CD8-positive, alpha-beta memory T cell (primary cell): ENCODE data around the gene TMEM128. TPM values are rescaled to one million over a fixed set of nuclear protein-coding genes. Genes with fewer than 3 reads are reported as not detected.
"Not testable (repeated sequence)": the region's sequence is repeated elsewhere in the genome, so short reads cannot be mapped to it uniquely, and the experiment has no call there.

Experiments
- CTCF ChIA-PET: fragments of 350-600 bp; sonication (Branson Sonifier 250); formaldehyde crosslinking; loops from one replicate; lab custom pipeline; 2021; ENCODE audit warnings: antibody characterized with exemption; lab: Charles Lee
- POLR2A ChIA-PET: fragments of 350-600 bp; sonication (Branson Sonifier 250); formaldehyde crosslinking; loops from one replicate; lab custom pipeline; 2021; ENCODE audit warnings: antibody characterized with exemption; lab: Charles Lee
- DNase-seq, 5 donors: peaks; one replicate each; pipeline versions ENCODE4 v3.0.0 to v3.0.0-alpha.2; 2020 to 2022; ENCODE audit warnings: mixed read lengths in 1 of 5
- H3K27ac ChIP-seq: one replicate; pipeline ENCODE4 v1.7.0; 2013; ENCODE audit warnings: low read depth, mild to moderate bottlenecking, low read length, moderate library complexity
- H3K27me3 ChIP-seq: 2 replicates; pipeline ENCODE4 v1.7.0; 2013; ENCODE audit warnings: low read length, mild to moderate bottlenecking; ENCODE audit not compliant: insufficient read depth, poor library complexity, severe bottlenecking
- H3K36me3 ChIP-seq: 2 replicates; pipeline ENCODE4 v1.7.0; 2013; ENCODE audit warnings: mild to moderate bottlenecking, low read length, moderate library complexity; ENCODE audit not compliant: insufficient read depth
- H3K4me1 ChIP-seq: 2 replicates; pipeline ENCODE4 v1.7.0; 2013; ENCODE audit warnings: mild to moderate bottlenecking, low read length, moderate library complexity; ENCODE audit not compliant: insufficient read depth
- H3K4me3 ChIP-seq: 2 replicates; pipeline ENCODE4 v1.7.0; 2013; ENCODE audit warnings: mild to moderate bottlenecking, low read length
- H3K9me3 ChIP-seq: 2 replicates; pipeline ENCODE4 v1.7.0; 2013; ENCODE audit warnings: mild to moderate bottlenecking, low read length
- H3K27ac Mint-ChIP-seq, 8 donors: one replicate each; pipeline ENCODE4 v1.8.0; 2020 to 2021; ENCODE audit warnings: mixed read lengths in 8 of 8, mild to moderate bottlenecking in 6 of 8, inconsistent platforms in 3 of 8, moderate library complexity in 3 of 8
- H3K27me3 Mint-ChIP-seq, 2 donors: one replicate each; pipeline ENCODE4 v1.8.0; 2020 to 2021; ENCODE audit warnings: mixed read lengths in 2 of 2, mild to moderate bottlenecking in 1 of 2, moderate library complexity in 1 of 2
- H3K36me3 Mint-ChIP-seq, 3 donors: one replicate each; pipeline ENCODE4 v1.8.0; 2020 to 2021; ENCODE audit warnings: mixed read lengths in 3 of 3, inconsistent platforms in 1 of 3, mild to moderate bottlenecking in 1 of 3
- H3K4me1 Mint-ChIP-seq, 3 donors: one replicate each; pipeline ENCODE4 v1.8.0; 2020 to 2021; ENCODE audit warnings: mixed read lengths in 3 of 3, inconsistent platforms in 1 of 3, mild to moderate bottlenecking in 1 of 3
- H3K4me3 Mint-ChIP-seq, 7 donors: one replicate each; pipeline ENCODE4 v1.8.0; 2020 to 2021; ENCODE audit warnings: mixed read lengths in 7 of 7, mild to moderate bottlenecking in 6 of 7, moderate library complexity in 4 of 7, inconsistent platforms in 2 of 7
- H3K9me3 Mint-ChIP-seq, 5 donors: one replicate each; pipeline ENCODE4 v1.8.0; 2020 to 2022; ENCODE audit warnings: mixed read lengths in 5 of 5, mild to moderate bottlenecking in 3 of 5, moderate library complexity in 2 of 5, inconsistent platforms in 1 of 5
- polyA plus RNA-seq: library from polyadenylated mRNA; unstranded; fragments of 300-500 nt; fragmentation: Illumina TruSeq; gene quantifications from one replicate; pipeline ENCODE4 v1.2.3, GENCODE V29; 2021
- total RNA-seq, 2 experiments: library from RNA; stranded (reverse); gene quantifications; one replicate each; pipeline ENCODE4 v1.2.3, GENCODE V29; 2021

Gene TMEM128
- total and polyA plus RNA-seq, 3 experiments from 2014 or later, result 24.1 to 46.4 (median 26.6) TPM

- Mint-ChIP-seq H3K4me1 (no peaks in the 10 kb centered on the region), H3K27ac (no peak overlapping the region), H3K4me3 (no peak overlapping the region), H3K36me3 (no peaks in the 10 kb centered on the region), H3K9me3 (peaks cover 0 to 2% (median 0%) of the 10 kb centered on the region in 5 donors), H3K27me3 (peaks cover 17 to 32% of the 10 kb centered on the region in 2 donors)
- no peaks in the 10 kb centered on the region for H3K27me3 ChIP-seq
- no peaks in the 10 kb centered on the region for H3K4me1 ChIP-seq
- H3K27ac ChIP-seq, result no peak overlapping the region
- ChIA-PET POLR2A (no interaction called here), CTCF (no interaction called here)
- no peaks in the 10 kb centered on the region for H3K9me3 ChIP-seq
- no peak overlapping the region for H3K4me3 ChIP-seq
- H3K36me3 ChIP-seq, result no peaks in the 10 kb centered on the region
- no peak for DNase-seq
Observed at GRCh38 chr4:4216648-4217047, 31.4 kb downstream of the TMEM128 start.

- H3K36me3 Mint-ChIP-seq, H3K4me1 Mint-ChIP-seq, H3K27ac Mint-ChIP-seq, H3K27ac ChIP-seq, CTCF ChIA-PET, H3K27me3 ChIP-seq, POLR2A ChIA-PET, H3K9me3 Mint-ChIP-seq, H3K4me3 ChIP-seq, H3K4me1 ChIP-seq, H3K36me3 ChIP-seq, H3K4me3 Mint-ChIP-seq, H3K9me3 ChIP-seq, DNase-seq: not testable (repeated sequence)
- H3K27me3 Mint-ChIP-seq, result peaks cover 11 to 39% of the 10 kb centered on the region in 2 donors
Observed at GRCh38 chr4:4213674-4214073, 34.3 kb downstream of the TMEM128 start.

- Mint-ChIP-seq H3K27ac (no peak overlapping the region), H3K9me3 (peaks cover 0 to 7% (median 0%) of the 10 kb centered on the region in 5 donors), H3K27me3 (peaks cover 22 to 70% of the 10 kb centered on the region in 2 donors), H3K4me3 (no peak overlapping the region), H3K36me3 (no peaks in the 10 kb centered on the region), H3K4me1 (no peaks in the 10 kb centered on the region)
- Histone ChIP-seq H3K9me3 (no peaks in the 10 kb centered on the region), H3K4me1 (no peaks in the 10 kb centered on the region), H3K27me3 (peaks cover 4% of the 10 kb centered on the region), H3K27ac (no peak overlapping the region), H3K36me3 (no peaks in the 10 kb centered on the region), H3K4me3 (no peak overlapping the region)
- CTCF ChIA-PET, result interaction anchor here (0.6 kb wide), 1 partner anchor 1073 kb away, joined by 3 read pairs; no protein-coding TSS in a partner anchor
- POLR2A ChIA-PET, result no interaction called here
- DNase-seq, result no peak
Observed at GRCh38 chr4:4206204-4206603, 41.8 kb downstream of the TMEM128 start.

- H3K4me1 Mint-ChIP-seq, result no peaks in the 10 kb centered on the region
- H3K27me3 Mint-ChIP-seq, result peaks cover 22 to 54% of the 10 kb centered on the region in 2 donors
- H3K9me3 Mint-ChIP-seq, result peaks cover 0 to 7% (median 0%) of the 10 kb centered on the region in 5 donors
- DNase-seq, result no peak
- no peak overlapping the region for H3K27ac ChIP-seq
- POLR2A ChIA-PET, result no interaction called here
- no peak overlapping the region for H3K4me3 Mint-ChIP-seq
- H3K9me3 ChIP-seq, result no peaks in the 10 kb centered on the region
- H3K27me3 ChIP-seq, result peaks cover 4% of the 10 kb centered on the region
- H3K4me3 ChIP-seq, result no peak overlapping the region
- no peaks in the 10 kb centered on the region for H3K36me3 ChIP-seq
- CTCF ChIA-PET, result no interaction called here
- no peaks in the 10 kb centered on the region for H3K36me3 Mint-ChIP-seq
- peak overlapping the region in 1 of 8 donors; percentile 22 for H3K27ac Mint-ChIP-seq
- H3K4me1 ChIP-seq, result no peaks in the 10 kb centered on the region
Observed at GRCh38 chr4:4204401-4204745, 43.6 kb downstream of the TMEM128 start.

GRCh38 chr4:4203688-4204400 is 44.2 kb downstream of the TMEM128 start:
- H3K4me3 ChIP-seq, result no peak overlapping the region
- no peaks in the 10 kb centered on the region for H3K9me3 ChIP-seq
- H3K27me3 ChIP-seq, result peaks cover 4% of the 10 kb centered on the region
- H3K4me1 Mint-ChIP-seq, result no peaks in the 10 kb centered on the region
- no peaks in the 10 kb centered on the region for H3K36me3 Mint-ChIP-seq
- no peak for DNase-seq
- peaks cover 0 to 7% (median 0%) of the 10 kb centered on the region in 5 donors for H3K9me3 Mint-ChIP-seq
- no peak overlapping the region for H3K27ac ChIP-seq
- H3K4me1 ChIP-seq, result no peaks in the 10 kb centered on the region
- peak overlapping the region in 1 of 8 donors; percentile 22 for H3K27ac Mint-ChIP-seq
- no peak overlapping the region for H3K4me3 Mint-ChIP-seq
- POLR2A ChIA-PET, result no interaction called here
- H3K36me3 ChIP-seq, result no peaks in the 10 kb centered on the region
- H3K27me3 Mint-ChIP-seq, result peaks cover 22 to 53% of the 10 kb centered on the region in 2 donors
- CTCF ChIA-PET, result no interaction called here

GRCh38 chr4:4202510-4202909 is 45.5 kb downstream of the TMEM128 start:
- DNase-seq, result no peak
- Histone ChIP-seq H3K27ac (no peak overlapping the region), H3K36me3 (no peaks in the 10 kb centered on the region), H3K4me1 (no peaks in the 10 kb centered on the region), H3K27me3 (peaks cover 4% of the 10 kb centered on the region), H3K4me3 (no peak overlapping the region), H3K9me3 (no peaks in the 10 kb centered on the region)
- ChIA-PET POLR2A (no interaction called here), CTCF (no interaction called here)
- H3K27me3 Mint-ChIP-seq, result peaks cover 23 to 52% of the 10 kb centered on the region in 2 donors
- H3K4me3 Mint-ChIP-seq, result no peak overlapping the region
- H3K9me3 Mint-ChIP-seq, result peaks cover 0 to 7% (median 0%) of the 10 kb centered on the region in 5 donors
- H3K36me3 Mint-ChIP-seq, result no peaks in the 10 kb centered on the region
- no peaks in the 10 kb centered on the region for H3K4me1 Mint-ChIP-seq
- no peak overlapping the region for H3K27ac Mint-ChIP-seq

- H3K27me3 Mint-ChIP-seq, result peaks cover 23 to 51% of the 10 kb centered on the region in 2 donors
- POLR2A ChIA-PET, result no interaction called here
Observed at GRCh38 chr4:4200624-4201023, 47.4 kb downstream of the TMEM128 start.

GRCh38 chr4:4195354-4195753 is 52.7 kb downstream of the TMEM128 start:
- Histone ChIP-seq H3K27me3 (no peaks in the 10 kb centered on the region), H3K4me3 (no peak overlapping the region), H3K9me3 (no peaks in the 10 kb centered on the region), H3K4me1 (no peaks in the 10 kb centered on the region), H3K36me3 (no peaks in the 10 kb centered on the region), H3K27ac (no peak overlapping the region)
- H3K9me3 Mint-ChIP-seq, result peaks cover 0 to 4% (median 0%) of the 10 kb centered on the region in 5 donors
- H3K4me3 Mint-ChIP-seq, result no peak overlapping the region
- ChIA-PET CTCF (no interaction called here), POLR2A (no interaction called here)
- peaks cover 28 to 56% of the 10 kb centered on the region in 2 donors for H3K27me3 Mint-ChIP-seq
- H3K4me1 Mint-ChIP-seq, result peaks cover 0 to 3% (median 0%) of the 10 kb centered on the region in 3 donors
- H3K36me3 Mint-ChIP-seq, result no peaks in the 10 kb centered on the region
- DNase-seq, result no peak
- peak overlapping the region in 1 of 8 donors; percentile 20 for H3K27ac Mint-ChIP-seq

More at GRCh38 chr4:4200624-4201023, 47.4 kb downstream of the TMEM128 start:
- H3K4me3 Mint-ChIP-seq, result no peak overlapping the region
- Histone ChIP-seq H3K4me3 (no peak overlapping the region), H3K27me3 (peaks cover 4% of the 10 kb centered on the region), H3K9me3 (no peaks in the 10 kb centered on the region), H3K27ac (no peak overlapping the region), H3K36me3 (no peaks in the 10 kb centered on the region), H3K4me1 (no peaks in the 10 kb centered on the region)
- peaks cover 0 to 4% (median 0%) of the 10 kb centered on the region in 5 donors for H3K9me3 Mint-ChIP-seq
- H3K27ac Mint-ChIP-seq, result no peak overlapping the region
- H3K4me1 Mint-ChIP-seq, result no peaks in the 10 kb centered on the region
- no peak for DNase-seq
- no peaks in the 10 kb centered on the region for H3K36me3 Mint-ChIP-seq
- CTCF ChIA-PET, result no interaction called here
